Gastrocnemius medialis (tissue), 4 donors: Measurements from ENCODE around the gene SWAP70. TPM values are rescaled to one million over a fixed set of nuclear protein-coding genes. Genes with fewer than 3 reads are reported as not detected.

Experiments
- ATAC-seq, 2 donors: fragments of 150-250 bp; one replicate each; pipeline ENCODE4 v1.9.1; 2016
- DNase-seq, 2 donors: peaks; one replicate each; pipeline ENCODE4 v3.0.0-alpha.2; 2019
- H3K27ac ChIP-seq, 4 donors: fragments of 200-600 bp; sonication (generic); 1 replicate in 1 of 4; 2 replicates in 3 of 4; pipeline ENCODE4 v1.5.1; 2016 to 2018; ENCODE audit warnings: mild to moderate bottlenecking in 2 of 4, moderate library complexity in 1 of 4
- H3K27me3 ChIP-seq, 3 donors: fragments of 200-600 bp; sonication (generic) in 2 of 3; 1 replicate in 1 of 3; 2 replicates in 2 of 3; pipeline versions ENCODE4 v1.5.1 to v1.6.0; 2016 to 2019; ENCODE audit warnings: mild to moderate bottlenecking in 1 of 3, moderate library complexity in 1 of 3
- H3K36me3 ChIP-seq, 2 donors: fragments of 200-600 bp; sonication (generic) in 1 of 2; one replicate each; pipeline ENCODE4 v1.5.1; 2017 to 2018
- H3K4me1 ChIP-seq, 2 donors: fragments of 200-600 bp; sonication (generic) in 1 of 2; one replicate each; pipeline ENCODE4 v1.5.1; 2016 to 2017; ENCODE audit warnings: mild to moderate bottlenecking in 2 of 2
- H3K4me3 ChIP-seq, 4 donors: fragments of 200-600 bp; sonication (generic) in 3 of 4; 1 replicate in 1 of 4; 2 replicates in 3 of 4; pipeline ENCODE4 v1.5.1; 2016 to 2019; ENCODE audit warnings: mild to moderate bottlenecking in 2 of 4
- H3K9me3 ChIP-seq, 3 donors: fragments of 200-600 bp; sonication (generic) in 2 of 3; 1 replicate in 1 of 3; 2 replicates in 2 of 3; pipeline ENCODE4 v1.5.1; 2016 to 2019
- CTCF ChIP-seq, 5 experiments: fragments of 450-650 bp in 3 of 5; fragments of 200-600 bp in 2 of 5; sonication (generic) in 2 of 5; IDR thresholded peaks in 4 of 5; conservative IDR thresholded peaks in 1 of 5; 1 replicate in 4 of 5; 2 replicates in 1 of 5; pipeline ENCODE4 v1.5.1; 2016 to 2019; ENCODE audit warnings: antibody characterized with exemption in 5 of 5, mild to moderate bottlenecking in 3 of 5, moderate library complexity in 3 of 5
- POLR2A ChIP-seq, 2 donors: fragments of 450-650 bp; IDR thresholded peaks; one replicate each; pipeline ENCODE4 v1.6.1; 2017; ENCODE audit warnings: antibody characterized with exemption in 2 of 2, mild to moderate bottlenecking in 2 of 2, moderate library complexity in 2 of 2
- in situ Hi-C, 4 donors: fragments of 200-750 bp; cut with MboI; loops; one replicate each; pipeline versions ENCODE4 v1.15.0 to v1.8.0; 2017; ENCODE audit warnings: low sequenced_read_pairs in 4 of 4
- intact Hi-C: fragments of 100-400 bp; cut with DNase I; formaldehyde crosslinking; loops from one replicate; pipeline ENCODE4 v1.15.1; 2023; ENCODE audit warnings: low total_unique reads
- total RNA-seq, 4 donors: library from RNA; depleted of rRNA; stranded (reverse); fragments of >200 nt; gene quantifications; one replicate each; pipeline versions ENCODE4 v1.1.0 to v1.2.3, GENCODE V29; 2016

The SWAP70 gene
- total RNA-seq, 4 donors from 2014 or later = 6.5 to 14.4 (median 9.1) TPM

- H3K27ac ChIP-seq = no peak overlapping the region
- TF ChIP-seq POLR2A (IDR thresholded peaks at IDR 0.05) (no peak), CTCF (IDR thresholded peaks at IDR 0.05 in 4 of 5, conservative IDR thresholded peaks at IDR 0.05 in 1 of 5) (no peak)
- H3K27me3 ChIP-seq = no peaks in the 10 kb centered on the region
- H3K9me3 ChIP-seq = no peaks in the 10 kb centered on the region
- H3K4me1 ChIP-seq = peaks cover 11 to 16% of the 10 kb centered on the region in 2 donors
- ATAC-seq = no peak
- no peak for DNase-seq
- H3K4me3 ChIP-seq = no peak overlapping the region
- in situ Hi-C loops (no loop called here), intact Hi-C loops (no loop called here)
- H3K36me3 ChIP-seq = peaks cover 0 to 21% of the 10 kb centered on the region in 2 donors
Measured at GRCh38 chr11:9789910-9790309, 126.0 kb downstream of the SWAP70 start.

GRCh38 chr11:9790703-9791102 is 126.8 kb downstream of the SWAP70 start:
- DNase-seq (no peak), ATAC-seq (no peak)
- Histone ChIP-seq H3K27me3 (no peaks in the 10 kb centered on the region), H3K4me3 (no peak overlapping the region), H3K27ac (no peak overlapping the region), H3K9me3 (no peaks in the 10 kb centered on the region), H3K36me3 (peaks cover 0 to 21% of the 10 kb centered on the region in 2 donors), H3K4me1 (peaks cover 11 to 16% of the 10 kb centered on the region in 2 donors)
- in situ Hi-C loops = no loop called here
- intact Hi-C loops = no loop called here
- TF ChIP-seq POLR2A (IDR thresholded peaks at IDR 0.05) (no peak), CTCF (IDR thresholded peaks at IDR 0.05 in 4 of 5, conservative IDR thresholded peaks at IDR 0.05 in 1 of 5) (no peak)

GRCh38 chr11:9796266-9796665 is 132.4 kb downstream of the SWAP70 start:
- no peak overlapping the region for H3K4me3 ChIP-seq
- H3K27me3 ChIP-seq = no peaks in the 10 kb centered on the region
- H3K4me1 ChIP-seq = peaks cover 1 to 3% of the 10 kb centered on the region in 2 donors
- in situ Hi-C loops = no loop called here
- no peak for DNase-seq
- TF ChIP-seq POLR2A (IDR thresholded peaks at IDR 0.05) (no peak), CTCF (IDR thresholded peaks at IDR 0.05 in 4 of 5, conservative IDR thresholded peaks at IDR 0.05 in 1 of 5) (no peak)
- no peaks in the 10 kb centered on the region for H3K36me3 ChIP-seq
- intact Hi-C loops = no loop called here
- H3K9me3 ChIP-seq = no peaks in the 10 kb centered on the region
- H3K27ac ChIP-seq = peak overlapping the region in 1 of 4 donors; percentile 2
- no peak for ATAC-seq

GRCh38 chr11:9796854-9797253 is 133.0 kb downstream of the SWAP70 start:
- Histone ChIP-seq H3K27me3 (no peaks in the 10 kb centered on the region), H3K4me1 (peaks cover 7 to 9% of the 10 kb centered on the region in 2 donors), H3K36me3 (no peaks in the 10 kb centered on the region), H3K27ac (peak overlapping the region in 1 of 4 donors; percentile 15), H3K4me3 (no peak overlapping the region), H3K9me3 (no peaks in the 10 kb centered on the region)
- in situ Hi-C loops = no loop called here
- peak in 1 of 2 donors; percentile 42 for ATAC-seq
- intact Hi-C loops = no loop called here
- no peak for DNase-seq
- no peak for TF ChIP-seq POLR2A (IDR thresholded peaks at IDR 0.05)
- no peak for TF ChIP-seq CTCF (IDR thresholded peaks at IDR 0.05 in 4 of 5, conservative IDR thresholded peaks at IDR 0.05 in 1 of 5)

GRCh38 chr11:9797300-9797699 is 133.4 kb downstream of the SWAP70 start:
- intact Hi-C loops (no loop called here), in situ Hi-C loops (no loop called here)
- Histone ChIP-seq H3K27ac (no peak overlapping the region), H3K36me3 (no peaks in the 10 kb centered on the region), H3K4me3 (no peak overlapping the region), H3K27me3 (no peaks in the 10 kb centered on the region), H3K9me3 (no peaks in the 10 kb centered on the region), H3K4me1 (peaks cover 11 to 13% of the 10 kb centered on the region in 2 donors)
- TF ChIP-seq CTCF (IDR thresholded peaks at IDR 0.05 in 4 of 5, conservative IDR thresholded peaks at IDR 0.05 in 1 of 5) (no peak), POLR2A (IDR thresholded peaks at IDR 0.05) (no peak)
- no peak for DNase-seq
- ATAC-seq = no peak
